Ureter (tissue), 1 donor: ENCODE results near the gene ZNF205. TPM values are rescaled to one million over a fixed set of nuclear protein-coding genes. Genes with fewer than 3 reads are reported as not detected.
A peak's percentile ranks its signal among the peaks of the same experiment; 100 is the strongest.

Source experiments
- DNase-seq: peaks from one replicate; pipeline ENCODE4 v3.0.0-alpha.2; 2020; ENCODE audit warnings: low spot score
- total RNA-seq: library from RNA; stranded (reverse); gene quantifications from one replicate; pipeline ENCODE4 v1.2.4, GENCODE V29; 2023
- donor health status: DM: yes; HTN: yes; CAD: no.

Gene ZNF205
- total RNA-seq, 1 donor from 2014 or later = 8.2 TPM

GRCh38 chr16:3101018-3101840 lies 11.2 kb upstream of the ZNF205 start:
- no peak for DNase-seq

DNA sequence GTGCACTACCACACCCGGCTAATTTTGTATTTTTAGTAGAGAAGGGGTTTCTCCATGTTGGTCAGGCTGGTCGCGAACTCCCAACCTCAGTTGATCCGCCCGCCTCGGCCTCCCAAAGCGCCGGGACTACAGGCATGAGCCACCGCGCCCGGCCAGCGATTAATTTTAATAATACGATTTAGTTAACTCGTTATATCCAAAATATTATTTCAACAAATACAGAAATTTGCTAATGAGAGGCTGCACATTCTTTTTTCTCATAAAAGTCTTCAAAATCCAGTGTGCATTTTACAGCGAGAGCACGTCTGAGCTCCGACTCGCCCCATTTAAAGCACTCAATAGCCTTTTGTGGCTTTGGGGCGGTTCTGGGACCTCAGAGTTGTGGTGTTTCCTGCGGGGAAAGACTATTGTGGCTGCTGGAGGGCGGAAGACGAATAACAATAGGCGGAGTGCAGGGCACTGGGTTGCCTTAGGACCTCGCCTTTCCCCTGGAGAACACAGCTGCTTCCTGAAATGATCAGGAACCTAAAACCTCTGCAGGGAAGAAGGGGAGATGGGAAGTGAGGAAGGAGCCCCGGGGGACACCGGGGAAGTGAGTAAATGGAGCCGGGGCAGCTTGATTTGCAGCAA lies 10.4 kb upstream of the ZNF205 start:
- DNase-seq = no peak

GRCh38 chr16:3106205-3106928 lies 6.0 kb upstream of the ZNF205 start:
- peak; percentile 93 for DNase-seq

DNA sequence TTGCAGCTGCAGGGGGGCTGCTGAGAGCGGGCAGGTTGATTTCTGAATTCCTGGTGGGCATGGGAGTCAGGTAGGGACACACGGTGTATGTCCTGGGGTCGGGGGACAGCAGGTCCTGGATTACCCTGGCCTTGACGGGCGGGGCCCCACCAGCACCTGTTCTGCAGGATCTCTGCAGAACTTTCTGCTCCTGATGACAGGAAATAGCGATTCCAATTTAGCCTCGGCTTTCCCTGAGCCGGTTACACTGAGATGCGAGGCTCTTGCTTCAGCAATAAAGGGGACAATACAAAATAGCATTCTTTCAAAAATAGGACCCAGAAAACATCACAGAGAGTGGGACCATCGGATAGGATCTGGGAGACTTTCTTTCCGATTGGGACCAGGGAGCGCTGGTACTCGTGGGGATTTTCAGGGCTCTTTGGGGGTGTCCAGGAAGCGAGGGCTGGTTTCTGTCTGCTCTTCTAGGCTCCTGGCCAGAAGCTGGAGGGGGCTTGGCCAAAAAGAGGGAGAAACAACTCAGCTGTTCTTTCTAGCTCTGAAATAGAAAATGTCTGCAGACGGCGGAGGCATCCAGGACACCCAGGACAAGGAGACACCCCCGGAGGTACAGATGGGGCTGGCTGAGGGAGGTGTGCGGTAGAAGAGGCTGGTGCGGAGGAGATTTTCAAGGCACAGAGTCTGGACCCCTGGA lies 642 bp downstream of the ZNF205 start:
- DNase-seq = no peak

DNA sequence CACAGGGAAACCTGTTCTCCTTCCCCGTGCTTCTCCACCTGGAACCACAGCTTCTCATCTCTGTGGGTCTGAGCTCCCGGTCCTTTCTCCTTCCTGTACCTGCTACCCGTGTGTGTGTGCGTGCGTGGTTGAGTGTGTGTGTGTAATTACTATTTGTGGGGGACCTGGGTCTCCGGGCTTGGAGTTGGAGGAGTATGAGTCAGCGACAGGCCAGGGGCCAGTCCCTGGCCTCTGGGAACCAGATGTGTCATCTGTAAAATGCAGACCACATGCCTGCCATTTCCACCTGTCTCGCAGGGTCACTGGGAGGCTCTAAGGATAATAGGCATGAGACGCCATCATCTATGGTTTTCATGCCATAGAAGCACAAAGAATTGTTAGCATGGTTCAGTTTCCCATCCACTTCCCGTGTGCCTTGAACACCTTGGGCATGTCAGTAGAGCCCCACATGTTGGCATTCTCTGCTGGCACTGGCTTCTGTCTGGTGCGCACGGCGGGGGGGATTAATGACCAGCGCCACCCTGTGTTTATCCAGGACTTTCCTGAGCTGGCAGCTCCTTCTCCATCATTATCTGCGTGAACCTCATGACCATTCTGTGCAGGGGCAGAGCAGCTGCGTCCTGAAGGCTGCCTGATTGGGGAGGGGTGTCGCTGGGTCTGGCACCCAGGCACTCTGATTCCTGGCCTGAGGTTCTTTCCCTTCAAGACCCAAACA lies 1.5 kb downstream of the ZNF205 start:
- no peak for DNase-seq

DNA sequence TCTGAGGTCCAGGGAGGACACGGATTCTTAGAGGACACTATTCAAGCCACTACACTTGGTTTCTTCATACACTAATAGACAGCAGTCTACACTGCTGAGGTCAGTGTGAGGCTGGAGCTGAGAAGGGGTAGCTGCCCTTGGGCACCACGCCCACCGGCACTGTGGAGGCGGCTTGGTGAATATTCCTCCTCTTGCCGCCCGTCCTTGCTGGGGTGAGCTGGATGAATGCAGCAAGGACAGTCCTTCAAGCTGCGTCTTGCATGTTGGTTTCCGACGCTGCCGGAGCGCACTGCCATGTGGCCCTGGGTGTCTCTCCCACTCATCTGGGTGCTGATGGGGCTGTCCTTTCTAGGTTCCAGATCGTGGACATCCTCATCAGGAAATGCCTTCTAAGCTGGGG lies 2.6 kb downstream of the ZNF205 start:
- no peak for DNase-seq

DNA sequence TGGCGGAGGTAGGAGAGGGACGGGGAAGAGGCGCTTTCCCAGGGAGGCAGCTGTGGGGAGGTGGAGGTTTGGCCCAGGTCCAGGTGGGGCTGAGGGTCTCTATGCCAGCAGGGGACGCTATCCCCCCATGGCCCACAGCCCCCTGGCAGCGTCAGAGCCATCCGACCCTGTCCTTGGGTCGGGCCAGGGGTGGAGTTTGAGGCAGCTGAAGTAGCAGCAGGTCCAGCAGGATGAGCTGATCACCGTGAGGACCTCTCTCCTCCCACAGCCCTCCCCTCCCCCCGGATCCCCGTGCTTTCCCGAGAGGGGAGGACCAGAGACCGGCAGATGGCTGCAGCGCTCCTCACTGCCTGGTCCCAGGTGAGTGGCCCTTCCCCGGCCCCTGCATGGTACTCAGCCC lies 3.2 kb downstream of the ZNF205 start:
- DNase-seq = no peak

DNA sequence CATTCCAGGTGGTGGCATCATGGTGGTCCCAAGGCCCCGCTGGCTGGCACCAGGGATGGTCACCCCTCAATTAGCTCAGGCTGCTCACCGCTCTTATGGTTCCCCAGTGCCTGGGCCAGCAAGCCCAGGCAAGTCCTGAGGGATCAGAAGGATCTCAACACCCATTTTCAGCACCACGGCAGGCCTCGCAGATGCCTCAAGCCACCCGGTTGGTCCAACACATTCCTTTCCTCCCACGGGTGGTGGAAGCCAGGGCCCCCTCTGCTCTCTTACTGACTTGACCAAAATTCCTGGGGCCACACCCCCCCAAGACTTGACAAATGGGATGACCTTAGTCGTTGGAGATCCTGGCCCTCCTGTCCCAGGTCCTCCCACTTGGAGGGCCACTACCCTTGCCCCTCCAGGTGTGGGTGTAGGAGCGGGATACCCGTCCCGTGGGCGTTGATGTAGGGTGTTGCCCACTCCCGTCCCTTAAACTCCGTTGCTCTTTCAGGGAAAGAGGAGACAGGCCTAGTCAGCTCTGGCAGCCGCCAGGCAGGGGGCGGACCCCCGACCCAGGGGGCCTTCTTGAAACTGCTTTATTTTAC lies 5.9 kb downstream of the ZNF205 start:
- DNase-seq = no peak

GRCh38 chr16:3118846-3119245 lies 6.5 kb downstream of the ZNF205 start:
- DNase-seq = no peak

DNA sequence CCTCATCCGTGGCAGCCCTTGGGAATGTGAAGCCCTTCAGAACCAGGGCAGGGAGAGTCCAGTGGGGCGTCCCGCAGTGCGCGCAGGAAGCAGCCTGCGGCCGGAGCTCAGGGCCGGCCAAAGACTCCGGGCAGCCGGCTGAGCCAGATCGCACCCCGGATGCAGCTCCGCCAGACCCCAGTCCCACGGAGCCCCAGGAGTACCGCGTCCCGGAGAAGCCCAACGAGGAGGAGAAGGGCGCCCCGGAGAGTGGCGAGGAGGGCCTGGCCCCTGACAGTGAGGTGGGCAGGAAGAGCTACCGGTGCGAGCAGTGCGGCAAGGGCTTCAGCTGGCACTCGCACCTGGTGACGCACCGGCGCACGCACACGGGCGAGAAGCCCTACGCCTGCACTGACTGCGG lies 6.9 kb downstream of the ZNF205 start:
- DNase-seq = no peak

DNA sequence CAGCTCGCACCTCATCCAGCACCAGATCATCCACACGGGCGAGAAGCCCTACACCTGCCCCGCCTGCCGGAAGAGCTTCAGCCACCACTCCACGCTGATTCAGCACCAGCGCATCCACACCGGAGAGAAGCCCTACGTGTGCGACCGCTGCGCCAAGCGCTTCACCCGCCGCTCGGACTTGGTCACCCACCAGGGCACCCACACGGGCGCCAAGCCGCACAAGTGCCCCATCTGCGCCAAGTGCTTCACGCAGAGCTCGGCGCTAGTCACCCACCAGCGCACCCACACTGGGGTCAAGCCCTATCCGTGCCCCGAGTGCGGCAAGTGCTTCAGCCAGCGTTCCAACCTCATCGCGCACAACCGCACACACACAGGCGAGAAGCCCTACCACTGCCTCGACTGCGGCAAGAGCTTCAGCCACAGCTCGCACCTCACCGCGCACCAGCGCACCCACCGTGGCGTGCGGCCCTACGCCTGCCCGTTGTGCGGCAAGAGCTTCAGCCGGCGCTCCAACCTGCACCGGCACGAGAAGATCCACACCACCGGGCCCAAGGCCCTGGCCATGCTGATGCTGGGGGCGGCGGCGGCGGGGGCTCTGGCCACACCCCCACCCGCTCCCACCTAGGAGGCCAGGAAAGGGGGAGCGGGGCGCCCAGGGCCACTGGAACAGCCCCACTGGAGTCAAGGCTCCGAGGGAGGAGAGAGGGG lies 7.5 kb downstream of the ZNF205 start:
- DNase-seq = no peak

GRCh38 chr16:3120435-3120834 lies 8.0 kb downstream of the ZNF205 start:
- no peak for DNase-seq

- DNase-seq = no peak
These were observed 9.6 kb downstream of the ZNF205 start for GRCh38 chr16:3121851-3122467.

DNA sequence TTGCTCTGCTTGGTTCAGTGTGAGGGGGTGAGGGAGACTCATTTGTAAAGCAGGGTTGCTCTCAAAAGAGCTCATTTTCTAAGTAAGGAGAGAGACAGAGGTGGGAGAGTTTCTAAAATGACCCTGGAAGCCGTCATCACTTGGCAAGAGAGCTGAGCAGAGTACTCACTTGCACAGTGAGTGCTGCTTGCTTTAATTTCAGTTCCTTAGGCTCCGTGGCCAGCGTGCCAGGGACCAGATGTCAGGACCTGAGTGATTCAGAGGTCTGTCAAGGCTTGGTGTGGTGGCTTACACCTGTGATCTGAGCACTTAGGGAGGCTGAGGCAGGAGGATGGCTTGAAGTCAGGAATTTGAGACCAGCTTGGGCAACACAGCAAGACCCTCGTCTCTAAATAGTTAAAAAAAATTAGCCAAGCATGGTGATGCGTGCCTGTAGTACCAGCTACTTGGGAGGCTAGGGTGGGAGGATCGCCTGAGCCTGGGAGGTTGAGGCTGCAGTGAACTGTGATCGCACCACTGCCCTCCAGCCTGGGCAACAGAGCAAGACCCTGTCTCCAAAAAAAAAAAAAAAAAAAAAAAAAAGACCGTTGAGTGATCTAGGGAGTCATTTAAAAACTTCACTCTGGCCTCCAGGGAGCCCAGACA lies 10.7 kb downstream of the ZNF205 start:
- no peak for DNase-seq

DNA sequence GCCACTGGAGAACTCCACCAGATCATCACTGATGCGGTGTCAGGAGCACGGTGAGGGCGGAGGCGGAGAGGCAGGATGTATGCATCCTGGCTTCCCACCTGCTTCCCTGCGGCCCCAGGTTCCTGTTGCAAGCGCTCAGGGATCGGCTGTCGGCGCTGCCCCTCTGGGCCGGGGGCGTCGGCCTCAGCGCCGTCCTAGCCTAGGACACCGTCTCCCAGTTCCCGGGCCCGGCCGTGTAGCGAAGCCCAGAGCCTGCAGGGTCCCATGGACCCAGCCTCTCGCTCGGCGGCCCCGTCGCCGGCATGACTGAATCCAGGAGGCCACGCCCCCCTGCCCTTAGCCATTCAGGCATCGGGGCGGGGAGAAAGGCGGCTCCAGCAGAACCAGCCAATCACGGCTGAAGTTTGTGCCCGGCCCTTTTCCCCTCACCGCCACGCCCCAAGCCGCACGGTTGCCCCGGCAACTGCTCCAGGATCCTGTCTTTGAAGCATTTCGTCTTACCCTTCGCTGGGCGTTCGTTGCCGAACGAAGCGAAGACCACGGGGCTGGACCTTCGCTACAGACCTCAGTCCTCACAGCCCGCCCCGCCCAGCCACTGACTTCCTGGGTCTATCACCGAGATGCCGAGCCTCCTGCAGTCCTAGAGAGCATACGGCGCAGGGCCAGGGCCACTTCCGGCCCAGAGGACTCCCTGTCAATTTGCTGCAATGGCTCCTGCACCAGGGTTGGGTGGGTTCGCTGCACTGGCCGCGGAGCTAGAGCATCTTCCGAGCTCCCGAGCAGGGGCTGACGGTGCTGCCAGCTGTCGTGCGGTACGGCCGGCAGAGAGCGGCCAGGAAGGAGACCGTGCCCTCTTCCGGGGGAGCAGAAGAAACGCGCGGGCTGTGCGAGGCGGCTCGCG lies 11.8 kb downstream of the ZNF205 start:
- peak; percentile 97 for DNase-seq

DNA sequence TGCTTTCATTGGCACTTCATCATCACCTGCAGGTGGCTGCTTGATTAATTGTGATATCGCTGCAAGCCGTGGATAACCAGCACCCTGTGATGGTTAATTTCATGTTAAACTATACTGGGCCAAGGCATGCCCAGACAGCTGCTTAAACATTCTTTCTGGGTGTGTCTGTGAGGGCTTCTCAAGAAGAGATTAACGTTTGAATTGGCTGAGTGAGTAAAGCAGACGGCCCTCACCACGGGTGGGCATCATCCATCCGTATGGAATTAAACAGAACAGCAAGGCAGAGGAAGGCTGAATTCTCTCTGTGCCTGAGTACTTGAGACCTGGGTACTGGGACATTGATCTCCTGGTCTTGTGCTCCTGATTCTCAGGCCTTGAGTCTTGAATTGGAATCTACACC lies 15.4 kb downstream of the ZNF205 start:
- no peak for DNase-seq

DNA sequence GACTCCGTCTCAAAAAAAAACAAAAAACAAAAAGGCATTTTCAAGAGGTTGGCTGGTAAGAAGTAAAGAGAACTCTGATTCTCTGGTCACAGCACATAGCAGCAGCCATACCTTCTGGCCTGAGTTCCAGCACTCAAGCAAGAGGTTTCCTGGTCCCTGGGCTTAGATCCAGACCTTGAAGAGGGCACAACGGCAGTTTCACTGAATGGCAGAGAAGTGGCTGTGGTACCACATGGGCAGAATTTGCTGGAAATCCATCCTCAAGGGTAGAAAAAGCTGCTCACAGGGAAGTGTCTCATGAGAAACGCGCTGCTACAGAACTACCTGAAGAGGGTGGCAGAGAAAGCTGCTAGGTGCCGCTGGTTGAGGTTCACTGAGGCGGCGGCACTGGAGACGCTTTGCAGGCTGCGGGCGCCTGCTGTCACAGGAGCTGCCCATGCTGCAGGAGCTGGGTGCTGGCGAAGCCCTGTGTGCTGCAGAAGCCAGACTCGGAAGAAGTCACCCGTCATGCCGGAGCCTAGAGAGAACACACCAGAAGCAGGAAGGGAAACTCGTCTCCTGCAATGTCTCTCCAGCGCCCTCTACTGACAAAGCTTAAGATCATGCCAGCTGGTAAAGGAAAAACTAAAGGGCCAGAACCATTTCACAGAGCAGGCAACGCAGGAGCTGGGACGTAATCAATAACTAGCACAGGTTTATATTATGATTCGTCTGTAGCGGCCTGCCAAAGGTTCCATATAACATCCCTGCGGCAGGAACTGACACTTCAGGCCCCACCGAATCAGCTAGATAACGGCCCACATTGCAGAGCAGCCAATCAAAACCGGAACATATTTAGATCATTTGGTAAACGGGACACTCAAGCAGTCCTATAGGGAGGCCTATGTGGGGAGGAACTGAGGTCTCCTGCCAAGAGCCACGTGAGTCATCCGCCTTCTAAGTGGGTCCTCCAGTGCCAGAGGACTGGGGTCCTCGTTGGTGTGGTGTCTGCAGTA lies 17.0 kb downstream of the ZNF205 start:
- DNase-seq = peak; percentile 86
